MM.1S (cell line): ENCODE measurements around the gene ARL3.
"Not testable (repeated sequence)": the region's sequence is repeated elsewhere in the genome, so short reads cannot be mapped to it uniquely, and the experiment has no call there.

ENCODE experiments used
- EZH2 ChIP-seq: fragments of 300-600 bp; sonication (generic); optimal IDR thresholded peaks from 2 replicates; pipeline ENCODE3; 2017; ENCODE audit warnings: low read depth, mild to moderate bottlenecking, antibody characterized with exemption, low read length, mixed read lengths
- EZH2phosphoT487 ChIP-seq: fragments of 300-600 bp; sonication (generic); IDR thresholded peaks from 2 replicates; pipeline ENCODE4 v1.6.1; 2018; ENCODE audit warnings: antibody characterized with exemption, low read length
- TF ChIP-seq, protein P1 (sequence below): fragments of 300-600 bp; sonication (generic); IDR thresholded peaks from 2 replicates; pipeline ENCODE4 v1.5.1; 2016; ENCODE audit warnings: antibody characterized with exemption, low read length, mixed read lengths

DNA sequence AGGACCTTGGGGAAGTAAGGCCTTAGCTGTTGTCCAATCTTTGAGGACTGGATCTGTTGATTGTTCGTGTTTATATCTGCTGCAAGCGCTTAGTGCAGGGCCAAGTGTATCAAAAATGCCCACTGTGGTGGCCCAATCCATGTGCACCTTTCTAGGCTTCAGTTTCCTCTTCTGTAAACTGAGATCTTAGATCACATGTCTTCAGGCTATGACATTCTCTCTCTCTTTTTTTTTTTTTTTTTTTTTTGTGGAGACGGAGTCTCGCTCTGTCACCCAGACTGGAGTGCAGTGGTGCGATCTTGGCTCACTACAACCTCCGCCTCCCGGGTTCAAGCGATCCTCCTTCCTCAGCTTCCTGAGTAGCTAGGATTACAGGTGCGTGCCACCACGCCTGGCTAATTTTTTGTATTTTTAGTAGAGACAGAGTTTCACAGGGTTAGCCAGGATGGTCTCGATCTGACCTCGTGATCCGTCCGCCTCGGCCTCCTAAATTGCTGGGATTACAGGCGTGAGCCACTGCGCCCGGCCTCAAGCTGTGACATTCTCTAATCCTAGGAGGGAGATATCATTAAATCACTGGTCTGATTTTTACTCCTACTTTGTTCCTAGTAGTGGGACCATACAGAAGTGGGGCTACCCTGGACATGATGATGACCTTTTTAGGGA is 2.8 kb upstream of the ARL3 start:
- TF ChIP-seq, protein P1, sequence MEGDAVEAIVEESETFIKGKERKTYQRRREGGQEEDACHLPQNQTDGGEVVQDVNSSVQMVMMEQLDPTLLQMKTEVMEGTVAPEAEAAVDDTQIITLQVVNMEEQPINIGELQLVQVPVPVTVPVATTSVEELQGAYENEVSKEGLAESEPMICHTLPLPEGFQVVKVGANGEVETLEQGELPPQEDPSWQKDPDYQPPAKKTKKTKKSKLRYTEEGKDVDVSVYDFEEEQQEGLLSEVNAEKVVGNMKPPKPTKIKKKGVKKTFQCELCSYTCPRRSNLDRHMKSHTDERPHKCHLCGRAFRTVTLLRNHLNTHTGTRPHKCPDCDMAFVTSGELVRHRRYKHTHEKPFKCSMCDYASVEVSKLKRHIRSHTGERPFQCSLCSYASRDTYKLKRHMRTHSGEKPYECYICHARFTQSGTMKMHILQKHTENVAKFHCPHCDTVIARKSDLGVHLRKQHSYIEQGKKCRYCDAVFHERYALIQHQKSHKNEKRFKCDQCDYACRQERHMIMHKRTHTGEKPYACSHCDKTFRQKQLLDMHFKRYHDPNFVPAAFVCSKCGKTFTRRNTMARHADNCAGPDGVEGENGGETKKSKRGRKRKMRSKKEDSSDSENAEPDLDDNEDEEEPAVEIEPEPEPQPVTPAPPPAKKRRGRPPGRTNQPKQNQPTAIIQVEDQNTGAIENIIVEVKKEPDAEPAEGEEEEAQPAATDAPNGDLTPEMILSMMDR, result not testable (repeated sequence)
- TF ChIP-seq EZH2, EZH2phosphoT487: not testable (repeated sequence)
